Subcutaneous adipose tissue (tissue), 4 donors: ENCODE results near the gene STK25. TPM values are rescaled to one million over a fixed set of nuclear protein-coding genes. Genes with fewer than 3 reads are reported as not detected.

Experiments
- total RNA-seq, 4 donors: library from RNA; depleted of rRNA; stranded (reverse); fragments of >200 nt; gene quantifications; one replicate each; pipeline ENCODE4 v1.1.0, GENCODE V29; 2016
- TF ChIP-seq, protein P1 (sequence below): fragments of 450-650 bp; IDR thresholded peaks from one replicate; pipeline ENCODE4 v1.5.1; 2016; ENCODE audit warnings: low read depth, mild to moderate bottlenecking, control low read depth, antibody characterized with exemption, moderate library complexity

Gene STK25
- total RNA-seq, 4 donors from 2014 or later = 85.3 to 230 (median 124) TPM

GRCh38 chr2:241531161-241531722, 22.9 kb upstream of the STK25 start:
- TF ChIP-seq, protein P1, sequence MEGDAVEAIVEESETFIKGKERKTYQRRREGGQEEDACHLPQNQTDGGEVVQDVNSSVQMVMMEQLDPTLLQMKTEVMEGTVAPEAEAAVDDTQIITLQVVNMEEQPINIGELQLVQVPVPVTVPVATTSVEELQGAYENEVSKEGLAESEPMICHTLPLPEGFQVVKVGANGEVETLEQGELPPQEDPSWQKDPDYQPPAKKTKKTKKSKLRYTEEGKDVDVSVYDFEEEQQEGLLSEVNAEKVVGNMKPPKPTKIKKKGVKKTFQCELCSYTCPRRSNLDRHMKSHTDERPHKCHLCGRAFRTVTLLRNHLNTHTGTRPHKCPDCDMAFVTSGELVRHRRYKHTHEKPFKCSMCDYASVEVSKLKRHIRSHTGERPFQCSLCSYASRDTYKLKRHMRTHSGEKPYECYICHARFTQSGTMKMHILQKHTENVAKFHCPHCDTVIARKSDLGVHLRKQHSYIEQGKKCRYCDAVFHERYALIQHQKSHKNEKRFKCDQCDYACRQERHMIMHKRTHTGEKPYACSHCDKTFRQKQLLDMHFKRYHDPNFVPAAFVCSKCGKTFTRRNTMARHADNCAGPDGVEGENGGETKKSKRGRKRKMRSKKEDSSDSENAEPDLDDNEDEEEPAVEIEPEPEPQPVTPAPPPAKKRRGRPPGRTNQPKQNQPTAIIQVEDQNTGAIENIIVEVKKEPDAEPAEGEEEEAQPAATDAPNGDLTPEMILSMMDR = no peak

DNA sequence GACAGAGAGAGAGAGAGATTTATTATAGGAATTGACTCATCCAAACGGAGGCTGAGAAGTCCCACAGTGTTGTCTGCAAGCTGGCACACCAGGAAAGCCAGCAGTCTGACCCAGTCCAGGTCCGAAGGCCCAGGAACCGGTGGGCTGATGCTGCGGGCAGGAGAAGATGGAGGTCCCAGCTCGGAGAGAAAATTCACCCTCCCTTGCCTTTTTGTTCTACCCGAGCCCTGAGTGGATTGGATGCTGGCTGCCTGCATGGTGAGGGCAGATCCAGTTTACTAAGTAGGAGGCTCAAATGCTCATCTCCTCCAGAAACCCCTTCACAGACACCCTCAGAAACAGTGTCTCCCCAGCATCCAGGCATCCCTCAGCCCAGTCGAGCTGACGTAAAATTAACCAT, 22.2 kb upstream of the STK25 start:
- TF ChIP-seq, protein P1 = no peak

GRCh38 chr2:241522477-241522876, 14.1 kb upstream of the STK25 start:
- TF ChIP-seq, protein P1 = no peak

- TF ChIP-seq, protein P1 = no peak
Observed at GRCh38 chr2:241519669-241520068, 11.3 kb upstream of the STK25 start.

DNA sequence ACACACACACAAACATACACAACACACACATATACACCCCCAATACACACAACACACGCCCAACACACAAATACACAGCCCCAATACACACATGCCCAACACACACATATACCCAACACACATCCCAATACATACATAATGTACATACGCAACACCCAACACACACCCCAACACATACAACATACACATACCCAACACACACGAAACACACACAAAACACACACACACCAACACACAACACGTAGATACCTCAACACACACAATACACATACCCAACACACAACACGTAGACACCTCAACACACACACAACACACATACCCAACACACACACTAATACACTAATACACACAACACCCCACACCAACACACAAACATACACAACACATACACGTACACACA, 8.9 kb upstream of the STK25 start:
- TF ChIP-seq, protein P1 = no peak

DNA sequence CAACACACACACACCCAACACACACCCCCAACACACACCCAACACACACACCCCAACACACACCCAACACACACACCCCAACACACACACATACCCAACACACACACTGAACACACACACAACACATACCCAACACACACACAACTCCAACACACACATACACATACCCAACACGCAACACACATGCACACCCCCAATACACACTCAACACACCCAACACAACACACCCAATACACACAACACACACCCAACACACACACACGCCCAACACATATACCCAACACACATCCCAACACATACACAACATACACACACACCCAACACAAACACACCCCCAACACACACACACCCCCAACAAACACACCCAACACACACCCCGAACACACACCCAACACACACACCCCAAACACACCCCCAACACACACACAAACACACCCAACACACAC, 8.2 kb upstream of the STK25 start:
- TF ChIP-seq, protein P1 = no peak

DNA sequence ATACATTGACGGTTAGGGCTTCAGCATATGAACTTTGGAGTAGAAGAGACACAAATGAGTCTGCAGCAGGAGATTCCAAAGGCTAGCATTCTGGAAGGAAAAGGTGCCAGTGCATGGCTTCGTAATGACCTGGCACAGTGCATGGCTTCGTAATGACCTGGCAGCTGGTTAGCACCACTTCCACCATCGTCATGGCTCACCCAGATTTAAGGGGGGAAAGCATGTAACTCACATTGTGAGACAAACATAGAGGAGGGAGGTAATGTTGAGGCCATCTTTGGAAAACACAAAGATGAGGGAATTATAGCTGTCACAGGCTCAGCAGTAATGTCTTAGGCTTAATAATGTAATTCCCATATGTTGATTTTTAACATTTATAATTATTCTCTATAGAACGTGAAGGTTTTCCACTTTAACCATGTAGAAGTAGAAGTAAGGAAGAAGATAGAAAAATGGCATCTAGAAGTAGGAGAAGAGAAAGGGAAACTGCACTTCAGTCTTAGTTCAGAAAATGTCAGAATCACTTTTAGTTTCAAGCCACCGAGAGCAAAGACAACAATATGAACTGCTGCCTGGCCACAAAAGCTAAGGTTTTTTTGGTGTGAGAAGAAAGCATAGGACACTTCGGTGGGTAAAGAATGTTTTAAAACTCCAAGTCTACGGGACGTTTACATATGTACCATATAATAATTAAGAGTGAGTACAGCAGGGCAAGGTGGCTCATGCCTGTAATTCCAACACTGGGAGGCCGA, 6.8 kb upstream of the STK25 start:
- TF ChIP-seq, protein P1 = no peak
